ENCODE measurements around the gene HNRNPA1.
A peak's percentile ranks its signal among the peaks of the same experiment; 100 is the strongest.
"Not testable (repeated sequence)": the region's sequence is repeated elsewhere in the genome, so short reads cannot be mapped to it uniquely, and the experiment has no call there.

Gene HNRNPA1

GRCh38 chr12:54277823-54278276, 2.7 kb upstream of the HNRNPA1 start:
- DNase-seq: no peak

- DNase-seq: no peak
Measured at GRCh38 chr12:54279227-54279631, 1.3 kb upstream of the HNRNPA1 start.

GRCh38 chr12:54279632-54280467, 676 bp upstream of the HNRNPA1 start, which contains the start of gene CBX5:
CBX5 (minus strand) TSS chr12:54280122; CDS start chr12:54257650, 22,472 bp downstream.
- DNase-seq: peak; percentile 96

GRCh38 chr12:54281261-54281638, 724 bp downstream of the HNRNPA1 start:
- not testable (repeated sequence) for DNase-seq

- not testable (repeated sequence) for DNase-seq
Measured at GRCh38 chr12:54281694-54282093, 1.2 kb downstream of the HNRNPA1 start.

GRCh38 chr12:54282949-54283593, 2.5 kb downstream of the HNRNPA1 start:
- DNase-seq: no peak

- not testable (repeated sequence) for DNase-seq
Measured at GRCh38 chr12:54284070-54284780, 3.7 kb downstream of the HNRNPA1 start.

GRCh38 chr12:54285150-54286041, 4.9 kb downstream of the HNRNPA1 start:
- no peak for DNase-seq

- no peak for DNase-seq
Measured at GRCh38 chr12:54286042-54287030, 5.8 kb downstream of the HNRNPA1 start.

GRCh38 chr12:54287261-54288157, 7.0 kb downstream of the HNRNPA1 start:
- no peak for DNase-seq

- no peak for DNase-seq
Measured at GRCh38 chr12:54292083-54292930, 11.8 kb downstream of the HNRNPA1 start.

- no peak for DNase-seq
Measured at GRCh38 chr12:54292931-54293241, 12.4 kb downstream of the HNRNPA1 start.

GRCh38 chr12:54294152-54294952, 13.8 kb downstream of the HNRNPA1 start:
- DNase-seq: no peak

- no peak for DNase-seq
Measured at GRCh38 chr12:54294953-54295566, 14.5 kb downstream of the HNRNPA1 start.

GRCh38 chr12:54296393-54297099, 16.0 kb downstream of the HNRNPA1 start:
- no peak for DNase-seq

- no peak for DNase-seq
Measured at GRCh38 chr12:54298904-54299303, 18.4 kb downstream of the HNRNPA1 start.
